GM21360 (cell line): ENCODE results near the gene PTPRN2.

Experiments used
- ATAC-seq: cut with Tn5 transposase; IDR thresholded peaks from one replicate; pipeline ENCODE4 v1.9.1; 2021; ENCODE audit warnings: mild to moderate bottlenecking, moderate library complexity; ENCODE audit not compliant: unreplicated experiment

The PTPRN2 gene

GRCh38 chr7:157723205-157723604 lies 864.4 kb downstream of the PTPRN2 start:
- no peak for ATAC-seq

GRCh38 chr7:157722137-157723060 lies 865.2 kb downstream of the PTPRN2 start:
- no peak for ATAC-seq

- ATAC-seq: no peak
These were observed 866.0 kb downstream of the PTPRN2 start for GRCh38 chr7:157721468-157722136.

- ATAC-seq: no peak
These were observed 867.6 kb downstream of the PTPRN2 start for GRCh38 chr7:157719705-157720655.

- ATAC-seq: no peak
These were observed 868.5 kb downstream of the PTPRN2 start for GRCh38 chr7:157719008-157719682.

- no peak for ATAC-seq
These were observed 869.2 kb downstream of the PTPRN2 start for GRCh38 chr7:157718303-157719007.

- no peak for ATAC-seq
These were observed 870.1 kb downstream of the PTPRN2 start for GRCh38 chr7:157717211-157718174.

- no peak for ATAC-seq
These were observed 871.7 kb downstream of the PTPRN2 start for GRCh38 chr7:157715938-157716280.

GRCh38 chr7:157715071-157715937 lies 872.3 kb downstream of the PTPRN2 start:
- no peak for ATAC-seq

- no peak for ATAC-seq
These were observed 873.2 kb downstream of the PTPRN2 start for GRCh38 chr7:157714166-157715070.

GRCh38 chr7:157713591-157713990 lies 874.0 kb downstream of the PTPRN2 start:
- no peak for ATAC-seq

- ATAC-seq: no peak
These were observed 874.9 kb downstream of the PTPRN2 start for GRCh38 chr7:157712666-157713235.

- no peak for ATAC-seq
These were observed 876.2 kb downstream of the PTPRN2 start for GRCh38 chr7:157711353-157711888.

GRCh38 chr7:157710396-157710795 lies 877.2 kb downstream of the PTPRN2 start:
- no peak for ATAC-seq

- ATAC-seq: no peak
These were observed 877.9 kb downstream of the PTPRN2 start for GRCh38 chr7:157709531-157710251.

- no peak for ATAC-seq
These were observed 878.7 kb downstream of the PTPRN2 start for GRCh38 chr7:157708919-157709295.
